GM19455 (cell line): ENCODE data around the gene CCAR1.
A peak's percentile ranks its signal among the peaks of the same experiment; 100 is the strongest.
"Not testable (repeated sequence)": the region's sequence is repeated elsewhere in the genome, so short reads cannot be mapped to it uniquely, and the experiment has no call there.

Experiments
- ATAC-seq: cut with Tn5 transposase; IDR thresholded peaks from one replicate; pipeline ENCODE4 v1.9.1; 2021; ENCODE audit not compliant: unreplicated experiment

Gene CCAR1

GRCh38 chr10:68827592-68827959 lies 106.5 kb downstream of the CCAR1 start:
- ATAC-seq = peak; percentile 33

- peak; percentile 51 for ATAC-seq
These were observed 107.1 kb downstream of the CCAR1 start for GRCh38 chr10:68828083-68828601.

DNA sequence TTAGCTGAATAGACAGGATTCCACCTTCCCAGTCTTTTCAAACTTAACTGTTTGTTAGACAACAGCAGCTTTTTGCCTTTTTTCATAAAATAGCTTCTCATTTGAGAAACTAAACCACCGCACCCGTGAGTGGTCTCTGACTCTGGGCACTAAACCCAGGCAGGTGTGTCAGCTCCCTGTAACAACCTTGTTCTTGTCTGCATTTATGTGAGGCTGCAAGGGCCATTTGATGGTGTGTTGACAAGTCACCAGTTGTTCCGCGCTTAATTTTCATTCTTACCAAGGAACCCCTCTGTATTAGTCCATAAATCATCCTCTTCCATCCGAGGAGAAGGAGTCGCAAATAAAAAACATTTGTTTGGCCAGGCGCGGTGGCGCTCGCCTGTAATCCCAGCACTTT lies 107.8 kb downstream of the CCAR1 start:
- no peak for ATAC-seq

DNA sequence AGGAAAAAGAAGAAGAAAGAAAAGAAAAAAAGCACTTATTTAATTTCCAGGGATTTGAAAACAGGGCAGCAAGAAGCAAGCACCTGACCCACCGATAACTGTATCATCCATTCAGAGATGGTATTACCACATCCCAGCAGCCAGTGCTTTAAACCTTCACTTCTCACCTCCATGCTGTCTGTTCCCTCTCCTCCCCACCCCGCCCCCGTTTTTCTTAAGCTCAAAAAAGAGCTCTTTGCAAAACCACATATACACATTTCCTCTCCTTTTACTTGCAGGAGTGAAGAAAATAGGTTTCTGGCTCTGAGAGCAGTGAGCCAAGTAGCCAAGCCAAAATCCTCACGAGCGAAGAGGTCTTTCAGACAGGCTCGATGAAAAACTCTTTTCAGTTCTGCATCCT lies 108.5 kb downstream of the CCAR1 start:
- no peak for ATAC-seq

- ATAC-seq = no peak
These were observed 108.9 kb downstream of the CCAR1 start for GRCh38 chr10:68829952-68830351.

- ATAC-seq = no peak
These were observed 111.0 kb downstream of the CCAR1 start for GRCh38 chr10:68831961-68832455.

- no peak for ATAC-seq
These were observed 111.6 kb downstream of the CCAR1 start for GRCh38 chr10:68832601-68833000.

DNA sequence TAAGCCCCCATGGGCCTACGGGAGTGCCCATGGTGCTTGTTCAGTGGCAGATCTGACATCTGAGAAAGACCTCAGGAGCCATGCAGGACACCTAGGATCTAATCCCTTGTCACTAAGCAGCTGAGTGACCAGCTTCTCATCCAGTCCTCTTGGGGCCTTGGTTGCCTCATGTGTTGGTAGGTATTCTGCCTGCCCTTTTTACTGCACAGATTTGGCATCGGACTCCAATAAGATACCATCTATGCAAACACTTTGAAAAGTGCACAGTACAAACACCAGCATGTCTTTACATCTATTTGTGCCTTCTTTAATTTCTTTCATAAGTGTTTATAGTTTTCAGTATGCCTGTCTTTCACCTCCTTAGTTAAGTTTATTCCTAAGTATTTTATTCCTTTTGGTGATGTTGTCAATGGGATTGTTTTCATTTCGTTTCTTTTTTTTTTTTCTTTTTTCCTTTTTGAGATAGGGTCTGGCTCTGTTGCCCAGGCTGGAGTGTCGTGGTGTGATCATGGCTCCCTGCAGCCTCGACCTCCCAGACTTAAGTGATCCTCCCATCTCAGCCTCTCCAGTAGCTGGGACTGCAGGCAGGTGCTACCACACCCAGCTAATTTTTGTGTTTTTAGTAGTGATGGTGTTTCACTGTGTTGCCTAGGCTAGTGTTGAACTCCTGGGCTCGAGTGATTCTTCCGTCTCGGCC lies 116.7 kb downstream of the CCAR1 start:
- no peak for ATAC-seq

DNA sequence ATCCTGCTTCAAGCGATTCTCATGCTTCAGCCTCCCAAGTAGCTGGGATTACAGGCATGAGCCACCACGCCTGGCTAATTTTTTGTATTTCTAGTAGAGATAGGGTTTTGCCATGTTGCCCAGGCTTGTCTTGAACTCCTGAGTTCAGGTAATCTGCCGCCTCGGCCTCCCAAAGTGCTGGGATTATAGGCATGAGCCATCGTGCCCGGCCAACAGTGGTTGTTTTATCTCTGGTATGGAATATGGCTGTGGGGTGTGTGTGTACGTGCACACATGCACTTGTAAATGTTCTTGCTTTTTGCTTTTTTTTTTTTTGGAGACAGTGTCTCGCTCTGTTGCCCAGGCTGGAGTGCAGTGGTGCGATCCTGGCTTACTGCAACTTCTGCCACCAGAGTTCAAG lies 119.6 kb downstream of the CCAR1 start:
- not testable (repeated sequence) for ATAC-seq
